ENCODE data around the gene MRGPRD. TPM values are rescaled to one million over a fixed set of nuclear protein-coding genes. Genes with fewer than 3 reads are reported as not detected.

Gene MRGPRD
- total and polyA plus RNA-seq, 2 of the 13 experiments (the other 11 are each of a cell fraction or from before 2014, with no cell fraction given): not detected

- no peak overlapping the region for H3K9ac ChIP-seq (ENCODE audit: insufficient read depth, low read depth, low read length)
- POLR2A ChIA-PET: no interaction called here
- CTCF ChIA-PET (ENCODE audit: low intra/inter-chr PET ratio, low total read pairs): no interaction called here
- 94% methylated on average over 17 of the region's 20 CpGs for WGBS (ENCODE audit: low lambda C conversion rate)
- no peaks in the 10 kb centered on the region for H3K79me2 ChIP-seq (ENCODE audit: insufficient read depth, low read length)
- H4K20me1 ChIP-seq (ENCODE audit: insufficient read depth, low read length): no peaks in the 10 kb centered on the region
- DNase-seq (ENCODE audit: low spot score): no peak
- no peaks in the 10 kb centered on the region for H3K9me3 ChIP-seq (ENCODE audit: low read length)
- BruUV-seq (replicated peaks): no TSS peak
- no peak overlapping the region for H3K27ac ChIP-seq (ENCODE audit: extremely low read length, insufficient read depth, low read length)
- H3K4me2 ChIP-seq (ENCODE audit: low read depth, low read length): no peak overlapping the region
- in situ Hi-C loops (cut with HindIII; ENCODE audit: extremely low pct_ligation_motif_present, low pct_unique_long_range_greater_than_20kb) (no loop called here), intact Hi-C loops (cut with micrococcal nuclease; ENCODE audit: unreplicated experiment) (no loop called here)
- FAIRE-seq: no peak
- H3K4me3 ChIP-seq (replicated peaks in 1 of 3; ENCODE audit: insufficient read depth in 1 of 3, low read depth in 2 of 3, low read length in 3 of 3): no peak overlapping the region
- no peak for ATAC-seq
- no peak overlapping the region for H2AFZ ChIP-seq (ENCODE audit: low read length)
- H3K4me1 ChIP-seq (ENCODE audit: insufficient read depth, low read length): no peaks in the 10 kb centered on the region
- TF ChIP-seq ZBTB33 (CRISPR knock-in tag; IDR thresholded peaks at IDR 0.05) (no peak), NRL (CRISPR knock-in tag; IDR thresholded peaks at IDR 0.05; ENCODE audit: borderline replicate concordance) (no peak), REL (CRISPR knock-in tag; conservative IDR thresholded peaks at IDR 0.05) (no peak), ZNF124 (CRISPR knock-in tag; IDR thresholded peaks at IDR 0.05) (no peak), ZNF749 (CRISPR knock-in tag; IDR thresholded peaks at IDR 0.05; ENCODE audit: borderline replicate concordance) (no peak), NFAT5 (CRISPR knock-in tag; IDR thresholded peaks at IDR 0.05) (no peak)
- peaks cover 13 to 23% of the 10 kb centered on the region in 2 experiments; a peak in 4 of 5 replicates for H3K36me3 ChIP-seq (replicated peaks in 1 of 2; ENCODE audit: control insufficient read depth in 1 of 2, insufficient read depth in 2 of 2, low read length in 2 of 2)
- H3K27me3 ChIP-seq (ENCODE audit: control insufficient read depth in 1 of 2, insufficient read depth in 2 of 2, low read length in 2 of 2): no peaks in the 10 kb centered on the region
Observed at GRCh38 chr11:68940651-68941323, 40.0 kb downstream of the MRGPRD start.

Measured in HepG2 (cell line).